MM.1S (cell line): Measurements from ENCODE around the gene TMEM26.

Source experiments
- DNase-seq: peaks from one replicate; pipeline ENCODE4 v3.0.0-alpha.2; 2015
- H2AFZ ChIP-seq: fragments of 300-600 bp; sonication (generic); 2 replicates; pipeline ENCODE4 v1.6.0; 2016; ENCODE audit warnings: antibody characterized with exemption, low read length
- H3F3A ChIP-seq: fragments of 300-600 bp; sonication (generic); 2 replicates; pipeline ENCODE4 v1.6.1; 2016; ENCODE audit warnings: mild to moderate bottlenecking, antibody characterized with exemption, low read length, moderate library complexity, mixed read lengths; ENCODE audit not compliant: insufficient read depth
- H3K27ac ChIP-seq: fragments of 300-600 bp; sonication (generic); 2 replicates; pipeline ENCODE4 v1.5.1; 2016; ENCODE audit warnings: mild to moderate bottlenecking, low read length
- H3K27me3 ChIP-seq: fragments of 300-600 bp; sonication (generic); replicated peaks from 2 replicates; pipeline ENCODE4 v1.6.0; 2016; ENCODE audit warnings: low read length; ENCODE audit not compliant: insufficient read depth
- H3K36me3 ChIP-seq: fragments of 300-600 bp; sonication (generic); replicated peaks from 2 replicates; pipeline ENCODE4 v1.6.1; 2016; ENCODE audit warnings: mild to moderate bottlenecking, low read length, mixed read lengths; ENCODE audit not compliant: insufficient read depth
- H3K4me1 ChIP-seq: fragments of 300-600 bp; sonication (generic); 2 replicates; pipeline ENCODE4 v1.6.1; 2016; ENCODE audit warnings: low read length, mixed read lengths
- H3K4me2 ChIP-seq: fragments of 300-600 bp; sonication (generic); 2 replicates; pipeline ENCODE4 v1.6.0; 2016; ENCODE audit warnings: low read depth, low read length
- H3K4me3 ChIP-seq: fragments of 300-600 bp; sonication (generic); 2 replicates; pipeline ENCODE4 v1.5.1; 2016; ENCODE audit warnings: low read length, mixed read lengths
- H3K79me2 ChIP-seq: fragments of 300-600 bp; sonication (generic); 2 replicates; pipeline ENCODE4 v1.6.1; 2016; ENCODE audit warnings: mixed run types, low read length, mixed read lengths
- H3K9ac ChIP-seq: fragments of 300-600 bp; sonication (generic); 2 replicates; pipeline ENCODE4 v1.6.1; 2016; ENCODE audit warnings: low read length, mixed read lengths
- H3K9me2 ChIP-seq: fragments of 300-600 bp; sonication (generic); replicated peaks from 2 replicates; pipeline ENCODE4 v1.6.1; 2016; ENCODE audit warnings: mild to moderate bottlenecking, low read length, mixed read lengths; ENCODE audit not compliant: insufficient read depth
- H3K9me3 ChIP-seq: fragments of 300-600 bp; sonication (generic); replicated peaks from 2 replicates; pipeline ENCODE4 v1.6.1; 2016; ENCODE audit warnings: mild to moderate bottlenecking, low read length, mixed read lengths; ENCODE audit not compliant: insufficient read depth
- H4K20me1 ChIP-seq: fragments of 300-600 bp; sonication (generic); 2 replicates; pipeline ENCODE4 v1.6.1; 2016; ENCODE audit warnings: mild to moderate bottlenecking, low read length, moderate library complexity, mixed read lengths; ENCODE audit not compliant: insufficient read depth
- CTCF ChIP-seq: fragments of 300-600 bp; sonication (generic); IDR thresholded peaks from 2 replicates; pipeline ENCODE4 v1.5.1; 2016; ENCODE audit warnings: antibody characterized with exemption, low read length, mixed read lengths
- EZH2 ChIP-seq: fragments of 300-600 bp; sonication (generic); optimal IDR thresholded peaks from 2 replicates; pipeline ENCODE3; 2017; ENCODE audit warnings: low read depth, mild to moderate bottlenecking, antibody characterized with exemption, low read length, mixed read lengths
- EZH2phosphoT487 ChIP-seq: fragments of 300-600 bp; sonication (generic); IDR thresholded peaks from 2 replicates; pipeline ENCODE4 v1.6.1; 2018; ENCODE audit warnings: antibody characterized with exemption, low read length

Gene TMEM26

GRCh38 chr10:61378865-61379264 lies 74.3 kb downstream of the TMEM26 start:
- H3K4me3 ChIP-seq: no peak overlapping the region
- no peaks in the 10 kb centered on the region for H3F3A ChIP-seq
- no peaks in the 10 kb centered on the region for H3K4me1 ChIP-seq
- no peak overlapping the region for H3K9ac ChIP-seq
- no peak overlapping the region for H2AFZ ChIP-seq
- no peaks in the 10 kb centered on the region for H3K36me3 ChIP-seq
- TF ChIP-seq EZH2phosphoT487 (no peak), EZH2 (no peak), CTCF (no peak)
- H3K27me3 ChIP-seq: no peaks in the 10 kb centered on the region
- H3K4me2 ChIP-seq: no peak overlapping the region
- DNase-seq: no peak
- no peaks in the 10 kb centered on the region for H3K9me2 ChIP-seq
- no peak overlapping the region for H3K27ac ChIP-seq
- no peaks in the 10 kb centered on the region for H4K20me1 ChIP-seq
- no peaks in the 10 kb centered on the region for H3K9me3 ChIP-seq
- H3K79me2 ChIP-seq: no peaks in the 10 kb centered on the region

GRCh38 chr10:61376908-61377368 lies 76.2 kb downstream of the TMEM26 start:
- Histone ChIP-seq H2AFZ (no peak overlapping the region), H3K79me2 (no peaks in the 10 kb centered on the region), H3K4me1 (no peaks in the 10 kb centered on the region), H3K27ac (no peak overlapping the region), H3F3A (no peaks in the 10 kb centered on the region), H3K9me2 (no peaks in the 10 kb centered on the region), H3K36me3 (no peaks in the 10 kb centered on the region), H3K27me3 (no peaks in the 10 kb centered on the region), H3K4me2 (no peak overlapping the region), H3K4me3 (no peak overlapping the region), H3K9me3 (no peaks in the 10 kb centered on the region), H3K9ac (no peak overlapping the region), H4K20me1 (no peaks in the 10 kb centered on the region)
- no peak for DNase-seq
- no peak for TF ChIP-seq EZH2
- no peak for TF ChIP-seq CTCF
- TF ChIP-seq EZH2phosphoT487: no peak

GRCh38 chr10:61376377-61376776 lies 76.8 kb downstream of the TMEM26 start:
- Histone ChIP-seq H3K9me3 (no peaks in the 10 kb centered on the region), H3K27ac (no peak overlapping the region), H3K79me2 (no peaks in the 10 kb centered on the region), H3K36me3 (no peaks in the 10 kb centered on the region), H2AFZ (no peak overlapping the region), H3K27me3 (no peaks in the 10 kb centered on the region), H3K4me3 (no peak overlapping the region), H3F3A (no peaks in the 10 kb centered on the region), H4K20me1 (no peaks in the 10 kb centered on the region), H3K4me2 (no peak overlapping the region), H3K4me1 (no peaks in the 10 kb centered on the region), H3K9ac (no peak overlapping the region), H3K9me2 (no peaks in the 10 kb centered on the region)
- DNase-seq: no peak
- TF ChIP-seq EZH2phosphoT487: no peak
- no peak for TF ChIP-seq EZH2
- TF ChIP-seq CTCF: no peak
